WTC11 (cell line): ENCODE data around the gene PPP2R5A.

Source experiments
- CTCF ChIP-seq: fragments of 200-600 bp; IDR thresholded peaks from 2 replicates; pipeline ENCODE4 v1.8.0; 2022; ENCODE audit warnings: antibody characterized with exemption
- E2F1 ChIP-seq: sonication (generic); formaldehyde crosslinking; IDR thresholded peaks from 2 replicates; pipeline ENCODE4 v1.8.0; 2022; ENCODE audit warnings: mild to moderate bottlenecking, missing genetic modification reagents
- E2F5 ChIP-seq: sonication (generic); formaldehyde crosslinking; IDR thresholded peaks from 2 replicates; pipeline ENCODE4 v1.8.1; 2022; ENCODE audit warnings: mild to moderate bottlenecking, moderate library complexity, missing genetic modification reagents
- ELF4 ChIP-seq: sonication (generic); formaldehyde crosslinking; IDR thresholded peaks from 2 replicates; pipeline ENCODE4 v1.8.1; 2022; ENCODE audit warnings: low read depth, mild to moderate bottlenecking, moderate library complexity, missing genetic modification reagents
- MAX ChIP-seq: sonication (generic); formaldehyde crosslinking; IDR thresholded peaks from 2 replicates; pipeline ENCODE4 v1.8.0; 2022; ENCODE audit warnings: mild to moderate bottlenecking, missing genetic modification reagents
- MYBL2 ChIP-seq: sonication (generic); formaldehyde crosslinking; IDR thresholded peaks from 2 replicates; pipeline ENCODE4 v1.8.1; 2023; ENCODE audit warnings: mild to moderate bottlenecking, moderate library complexity, missing genetic modification reagents
- ZNF281 ChIP-seq: sonication (generic); formaldehyde crosslinking; IDR thresholded peaks from 2 replicates; pipeline ENCODE4 v1.8.0; 2023; ENCODE audit warnings: mild to moderate bottlenecking, missing genetic modification reagents
- TF ChIP-seq, protein P1 (sequence below): sonication (generic); formaldehyde crosslinking; conservative IDR thresholded peaks from 2 replicates; pipeline ENCODE4 v1.8.1; 2022; ENCODE audit warnings: mild to moderate bottlenecking, missing genetic modification reagents

DNA sequence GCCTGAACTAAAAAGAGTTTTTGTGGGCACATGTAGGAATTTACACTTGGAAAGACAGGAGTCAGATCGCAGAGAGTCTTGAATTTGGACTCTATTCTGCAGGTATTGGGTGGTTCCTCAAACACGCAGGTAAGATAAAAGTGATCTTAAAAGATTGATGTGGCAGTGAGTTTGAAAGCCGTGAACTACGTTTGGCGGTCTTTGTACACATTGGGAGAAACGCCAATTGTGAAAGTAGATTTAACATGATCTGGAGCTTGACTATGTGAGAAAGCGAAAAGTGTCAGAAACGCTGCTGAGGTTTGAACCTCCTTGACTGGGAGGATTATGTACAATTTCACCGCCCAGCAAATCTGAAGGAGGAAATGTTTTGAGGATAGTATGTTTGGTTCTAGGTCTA lies 1.5 kb upstream of the PPP2R5A start:
- no peak for TF ChIP-seq ZNF281
- no peak for TF ChIP-seq E2F5 (CRISPR knock-in tag)
- no peak for TF ChIP-seq CTCF
- TF ChIP-seq ELF4 (CRISPR knock-in tag) = no peak
- TF ChIP-seq E2F1 (CRISPR knock-in tag) = no peak
- TF ChIP-seq, protein P1, sequence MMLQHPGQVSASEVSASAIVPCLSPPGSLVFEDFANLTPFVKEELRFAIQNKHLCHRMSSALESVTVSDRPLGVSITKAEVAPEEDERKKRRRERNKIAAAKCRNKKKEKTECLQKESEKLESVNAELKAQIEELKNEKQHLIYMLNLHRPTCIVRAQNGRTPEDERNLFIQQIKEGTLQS (CRISPR knock-in tag) = no peak
- no peak for TF ChIP-seq MYBL2 (CRISPR knock-in tag)
- TF ChIP-seq MAX (CRISPR knock-in tag) = no peak
